GM21526 (cell line): ENCODE results near the gene OGFOD3.
"Not testable (repeated sequence)": the region's sequence is repeated elsewhere in the genome, so short reads cannot be mapped to it uniquely, and the experiment has no call there.

ENCODE experiments used
- ATAC-seq: cut with Tn5 transposase; IDR thresholded peaks from one replicate; pipeline ENCODE4 v1.9.1; 2021; ENCODE audit warnings: moderate library complexity; ENCODE audit not compliant: unreplicated experiment, low FRiP score

OGFOD3 gene

GRCh38 chr17:82377924-82378740, 40.3 kb downstream of the OGFOD3 start:
- no peak for ATAC-seq

GRCh38 chr17:82377294-82377693, 41.1 kb downstream of the OGFOD3 start:
- ATAC-seq: not testable (repeated sequence)

- no peak for ATAC-seq
Measured at GRCh38 chr17:82376042-82376730, 42.2 kb downstream of the OGFOD3 start.

GRCh38 chr17:82375359-82376041, 42.9 kb downstream of the OGFOD3 start:
- ATAC-seq: no peak

DNA sequence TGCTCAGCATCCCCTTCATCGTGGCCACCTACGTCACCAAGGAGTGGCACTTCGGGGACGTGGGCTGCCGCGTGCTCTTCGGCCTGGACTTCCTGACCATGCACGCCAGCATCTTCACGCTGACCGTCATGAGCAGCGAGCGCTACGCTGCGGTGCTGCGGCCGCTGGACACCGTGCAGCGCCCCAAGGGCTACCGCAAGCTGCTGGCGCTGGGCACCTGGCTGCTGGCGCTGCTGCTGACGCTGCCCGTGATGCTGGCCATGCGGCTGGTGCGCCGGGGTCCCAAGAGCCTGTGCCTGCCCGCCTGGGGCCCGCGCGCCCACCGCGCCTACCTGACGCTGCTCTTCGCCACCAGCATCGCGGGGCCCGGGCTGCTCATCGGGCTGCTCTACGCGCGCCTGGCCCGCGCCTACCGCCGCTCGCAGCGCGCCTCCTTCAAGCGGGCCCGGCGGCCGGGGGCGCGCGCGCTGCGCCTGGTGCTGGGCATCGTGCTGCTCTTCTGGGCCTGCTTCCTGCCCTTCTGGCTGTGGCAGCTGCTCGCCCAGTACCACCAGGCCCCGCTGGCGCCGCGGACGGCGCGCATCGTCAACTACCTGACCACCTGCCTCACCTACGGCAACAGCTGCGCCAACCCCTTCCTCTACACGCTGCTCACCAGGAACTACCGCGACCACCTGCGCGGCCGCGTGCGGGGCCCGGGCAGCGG, 43.6 kb downstream of the OGFOD3 start:
- ATAC-seq: no peak

DNA sequence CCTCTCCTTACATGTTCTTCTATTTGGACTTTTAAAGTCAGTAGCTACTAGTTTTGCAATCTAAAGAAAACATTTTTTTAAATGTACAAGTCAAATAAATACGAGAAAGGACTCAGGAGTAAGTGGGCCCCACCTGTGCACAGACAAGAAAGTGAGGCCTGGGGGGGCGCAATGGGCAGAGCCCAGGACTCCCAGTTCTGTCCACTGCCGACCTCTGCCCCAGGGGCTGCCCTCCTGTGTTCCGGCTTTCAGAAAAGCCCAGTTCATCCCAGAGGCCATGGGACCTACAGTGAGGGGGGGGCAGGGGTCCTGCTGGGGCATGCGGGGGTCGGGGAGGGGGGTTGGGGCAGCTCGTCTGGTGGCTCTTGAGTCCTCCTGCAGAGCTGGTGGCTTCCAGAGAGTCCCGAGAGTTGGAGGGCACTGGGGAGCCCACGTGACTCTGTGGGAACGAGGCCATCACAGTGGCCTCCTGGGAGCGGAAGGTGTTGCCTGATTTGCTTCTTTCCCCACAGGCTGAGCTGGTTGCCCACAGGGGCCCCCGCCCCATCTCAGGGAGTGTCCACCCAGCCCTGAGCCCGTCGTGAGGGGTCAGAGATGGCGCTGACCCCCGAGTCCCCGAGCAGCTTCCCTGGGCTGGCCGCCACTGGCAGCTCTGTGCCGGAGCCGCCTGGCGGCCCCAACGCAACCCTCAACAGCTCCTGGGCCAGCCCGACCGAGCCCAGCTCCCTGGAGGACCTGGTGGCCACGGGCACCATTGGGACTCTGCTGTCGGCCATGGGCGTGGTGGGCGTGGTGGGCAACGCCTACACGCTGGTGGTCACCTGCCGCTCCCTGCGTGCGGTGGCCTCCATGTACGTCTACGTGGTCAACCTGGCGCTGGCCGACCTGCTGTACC, 44.4 kb downstream of the OGFOD3 start:
- no peak for ATAC-seq

- ATAC-seq: not testable (repeated sequence)
Measured at GRCh38 chr17:82373072-82373452, 45.3 kb downstream of the OGFOD3 start.

- ATAC-seq: no peak
Measured at GRCh38 chr17:82372249-82373071, 45.9 kb downstream of the OGFOD3 start.

GRCh38 chr17:82371333-82372248, 46.8 kb downstream of the OGFOD3 start, which contains the start of gene UTS2R:
TSS of gene UTS2R (plus strand) at chr17:82371765. CDS start at chr17:82374325, 2,560 bp downstream.
- no peak for ATAC-seq

GRCh38 chr17:82370471-82371332, 47.7 kb downstream of the OGFOD3 start:
- no peak for ATAC-seq

GRCh38 chr17:82369211-82369610, 49.2 kb downstream of the OGFOD3 start:
- no peak for ATAC-seq

- ATAC-seq: no peak
Measured at GRCh38 chr17:82367724-82368524, 50.5 kb downstream of the OGFOD3 start.

DNA sequence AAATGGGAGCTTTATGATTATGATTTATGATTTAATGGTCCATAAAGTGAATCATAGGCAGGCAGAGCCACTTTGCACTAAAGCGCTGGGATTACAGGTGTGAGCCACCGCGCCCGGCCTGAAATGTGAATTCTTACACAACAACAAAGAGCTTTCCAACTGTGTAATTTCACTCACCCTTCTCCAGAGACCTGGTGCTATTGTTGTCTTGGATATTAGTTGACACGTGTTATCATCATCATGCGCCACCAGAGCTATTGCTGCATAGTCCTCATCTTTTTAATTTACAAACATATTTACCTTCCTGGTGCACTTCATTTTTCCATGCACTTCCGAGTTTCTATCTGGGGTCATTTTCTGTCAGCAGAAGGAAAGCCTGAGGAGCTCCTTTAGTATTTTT, 51.6 kb downstream of the OGFOD3 start:
- no peak for ATAC-seq

- ATAC-seq: no peak
Measured at GRCh38 chr17:82365606-82366295, 52.6 kb downstream of the OGFOD3 start.

- no peak for ATAC-seq
Measured at GRCh38 chr17:82361885-82362633, 56.3 kb downstream of the OGFOD3 start.
